ENCODE measurements around the gene RANBP3L.

DNA sequence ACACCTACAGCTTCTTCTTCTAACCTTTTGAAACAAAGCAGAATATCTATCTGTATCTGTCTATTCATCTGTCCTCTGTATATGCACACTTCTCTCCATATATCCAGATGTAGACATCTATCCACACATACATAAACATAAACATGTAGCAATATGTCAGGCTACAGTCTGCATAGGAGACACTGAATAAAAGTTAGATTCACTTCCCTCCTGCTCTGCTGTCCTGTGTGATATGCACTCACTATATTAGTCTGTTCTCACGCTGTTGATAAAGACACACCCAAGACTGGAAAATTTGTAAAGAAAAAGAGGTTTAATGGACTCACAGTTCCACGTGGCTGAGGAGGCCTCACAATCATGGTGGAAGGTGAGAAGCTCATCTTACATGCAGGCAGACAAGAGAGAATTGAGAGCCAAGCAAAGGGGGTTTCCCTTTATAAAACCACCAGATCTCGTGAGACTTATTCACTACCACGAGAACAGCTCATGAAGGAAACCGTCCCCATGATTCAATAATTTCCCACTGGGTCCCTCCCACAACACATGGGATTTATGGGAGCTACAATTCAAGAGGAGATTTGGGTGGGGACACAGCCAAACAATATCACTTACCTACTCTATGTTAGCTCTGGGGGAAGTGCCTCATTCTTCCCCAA lies 24.1 kb downstream of the RANBP3L start:
- TF ChIP-seq SMARCE1 (IDR thresholded peaks at IDR 0.05) (no peak), NCOA6 (IDR thresholded peaks at IDR 0.05) (no peak), L3MBTL2 (IDR thresholded peaks at IDR 0.05) (no peak), SMC3 (conservative IDR thresholded peaks at IDR 0.05; ENCODE audit: insufficient read depth, low read depth, low read length) (no peak), TEAD4 (IDR thresholded peaks at IDR 0.05; ENCODE audit: low read length) (no peak), TEAD4 (CRISPR knock-in tag; IDR thresholded peaks at IDR 0.05; ENCODE audit: borderline replicate concordance) (no peak), PYGO2 (tag; IDR thresholded peaks at IDR 0.05) (no peak), E2F4 (CRISPR knock-in tag; IDR thresholded peaks at IDR 0.05; ENCODE audit: low read depth) (no peak), MAFK (IDR thresholded peaks at IDR 0.05; ENCODE audit: low read length) (no peak), FOXM1 (IDR thresholded peaks at IDR 0.05; ENCODE audit: low read depth) (no peak), FOXM1 (CRISPR knock-in tag; IDR thresholded peaks at IDR 0.05; ENCODE audit: low read depth) (no peak), MTA2 (IDR thresholded peaks at IDR 0.05; ENCODE audit: low read depth) (no peak)
- TF ChIP-seq, protein P1, sequence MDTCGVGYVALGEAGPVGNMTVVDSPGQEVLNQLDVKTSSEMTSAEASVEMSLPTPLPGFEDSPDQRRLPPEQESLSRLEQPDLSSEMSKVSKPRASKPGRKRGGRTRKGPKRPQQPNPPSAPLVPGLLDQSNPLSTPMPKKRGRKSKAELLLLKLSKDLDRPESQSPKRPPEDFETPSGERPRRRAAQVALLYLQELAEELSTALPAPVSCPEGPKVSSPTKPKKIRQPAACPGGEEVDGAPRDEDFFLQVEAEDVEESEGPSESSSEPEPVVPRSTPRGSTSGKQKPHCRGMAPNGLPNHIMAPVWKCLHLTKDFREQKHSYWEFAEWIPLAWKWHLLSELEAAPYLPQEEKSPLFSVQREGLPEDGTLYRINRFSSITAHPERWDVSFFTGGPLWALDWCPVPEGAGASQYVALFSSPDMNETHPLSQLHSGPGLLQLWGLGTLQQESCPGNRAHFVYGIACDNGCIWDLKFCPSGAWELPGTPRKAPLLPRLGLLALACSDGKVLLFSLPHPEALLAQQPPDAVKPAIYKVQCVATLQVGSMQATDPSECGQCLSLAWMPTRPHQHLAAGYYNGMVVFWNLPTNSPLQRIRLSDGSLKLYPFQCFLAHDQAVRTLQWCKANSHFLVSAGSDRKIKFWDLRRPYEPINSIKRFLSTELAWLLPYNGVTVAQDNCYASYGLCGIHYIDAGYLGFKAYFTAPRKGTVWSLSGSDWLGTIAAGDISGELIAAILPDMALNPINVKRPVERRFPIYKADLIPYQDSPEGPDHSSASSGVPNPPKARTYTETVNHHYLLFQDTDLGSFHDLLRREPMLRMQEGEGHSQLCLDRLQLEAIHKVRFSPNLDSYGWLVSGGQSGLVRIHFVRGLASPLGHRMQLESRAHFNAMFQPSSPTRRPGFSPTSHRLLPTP (IDR thresholded peaks at IDR 0.05; ENCODE audit: borderline replicate concordance, extremely low read depth, insufficient read length) = no peak
- TF ChIP-seq, protein P2, sequence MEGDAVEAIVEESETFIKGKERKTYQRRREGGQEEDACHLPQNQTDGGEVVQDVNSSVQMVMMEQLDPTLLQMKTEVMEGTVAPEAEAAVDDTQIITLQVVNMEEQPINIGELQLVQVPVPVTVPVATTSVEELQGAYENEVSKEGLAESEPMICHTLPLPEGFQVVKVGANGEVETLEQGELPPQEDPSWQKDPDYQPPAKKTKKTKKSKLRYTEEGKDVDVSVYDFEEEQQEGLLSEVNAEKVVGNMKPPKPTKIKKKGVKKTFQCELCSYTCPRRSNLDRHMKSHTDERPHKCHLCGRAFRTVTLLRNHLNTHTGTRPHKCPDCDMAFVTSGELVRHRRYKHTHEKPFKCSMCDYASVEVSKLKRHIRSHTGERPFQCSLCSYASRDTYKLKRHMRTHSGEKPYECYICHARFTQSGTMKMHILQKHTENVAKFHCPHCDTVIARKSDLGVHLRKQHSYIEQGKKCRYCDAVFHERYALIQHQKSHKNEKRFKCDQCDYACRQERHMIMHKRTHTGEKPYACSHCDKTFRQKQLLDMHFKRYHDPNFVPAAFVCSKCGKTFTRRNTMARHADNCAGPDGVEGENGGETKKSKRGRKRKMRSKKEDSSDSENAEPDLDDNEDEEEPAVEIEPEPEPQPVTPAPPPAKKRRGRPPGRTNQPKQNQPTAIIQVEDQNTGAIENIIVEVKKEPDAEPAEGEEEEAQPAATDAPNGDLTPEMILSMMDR (IDR thresholded peaks at IDR 0.05 in 2 of 3, conservative IDR thresholded peaks at IDR 0.05 in 1 of 3; ENCODE audit: insufficient read depth in 2 of 3, low read depth in 1 of 3, low read length in 3 of 3) = no peak
- TF ChIP-seq, protein P3, sequence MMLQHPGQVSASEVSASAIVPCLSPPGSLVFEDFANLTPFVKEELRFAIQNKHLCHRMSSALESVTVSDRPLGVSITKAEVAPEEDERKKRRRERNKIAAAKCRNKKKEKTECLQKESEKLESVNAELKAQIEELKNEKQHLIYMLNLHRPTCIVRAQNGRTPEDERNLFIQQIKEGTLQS (IDR thresholded peaks at IDR 0.05) = no peak
- TF ChIP-seq, protein P3 (CRISPR knock-in tag; conservative IDR thresholded peaks at IDR 0.05) = no peak

Data from K562 (cell line).